ENCODE results near the gene SH3RF2.
A peak's percentile ranks its signal among the peaks of the same experiment; 100 is the strongest.
"Not testable (repeated sequence)": the region's sequence is repeated elsewhere in the genome, so short reads cannot be mapped to it uniquely, and the experiment has no call there.

Gene SH3RF2, protein sequence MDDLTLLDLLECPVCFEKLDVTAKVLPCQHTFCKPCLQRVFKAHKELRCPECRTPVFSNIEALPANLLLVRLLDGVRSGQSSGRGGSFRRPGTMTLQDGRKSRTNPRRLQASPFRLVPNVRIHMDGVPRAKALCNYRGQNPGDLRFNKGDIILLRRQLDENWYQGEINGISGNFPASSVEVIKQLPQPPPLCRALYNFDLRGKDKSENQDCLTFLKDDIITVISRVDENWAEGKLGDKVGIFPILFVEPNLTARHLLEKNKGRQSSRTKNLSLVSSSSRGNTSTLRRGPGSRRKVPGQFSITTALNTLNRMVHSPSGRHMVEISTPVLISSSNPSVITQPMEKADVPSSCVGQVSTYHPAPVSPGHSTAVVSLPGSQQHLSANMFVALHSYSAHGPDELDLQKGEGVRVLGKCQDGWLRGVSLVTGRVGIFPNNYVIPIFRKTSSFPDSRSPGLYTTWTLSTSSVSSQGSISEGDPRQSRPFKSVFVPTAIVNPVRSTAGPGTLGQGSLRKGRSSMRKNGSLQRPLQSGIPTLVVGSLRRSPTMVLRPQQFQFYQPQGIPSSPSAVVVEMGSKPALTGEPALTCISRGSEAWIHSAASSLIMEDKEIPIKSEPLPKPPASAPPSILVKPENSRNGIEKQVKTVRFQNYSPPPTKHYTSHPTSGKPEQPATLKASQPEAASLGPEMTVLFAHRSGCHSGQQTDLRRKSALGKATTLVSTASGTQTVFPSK

DNA sequence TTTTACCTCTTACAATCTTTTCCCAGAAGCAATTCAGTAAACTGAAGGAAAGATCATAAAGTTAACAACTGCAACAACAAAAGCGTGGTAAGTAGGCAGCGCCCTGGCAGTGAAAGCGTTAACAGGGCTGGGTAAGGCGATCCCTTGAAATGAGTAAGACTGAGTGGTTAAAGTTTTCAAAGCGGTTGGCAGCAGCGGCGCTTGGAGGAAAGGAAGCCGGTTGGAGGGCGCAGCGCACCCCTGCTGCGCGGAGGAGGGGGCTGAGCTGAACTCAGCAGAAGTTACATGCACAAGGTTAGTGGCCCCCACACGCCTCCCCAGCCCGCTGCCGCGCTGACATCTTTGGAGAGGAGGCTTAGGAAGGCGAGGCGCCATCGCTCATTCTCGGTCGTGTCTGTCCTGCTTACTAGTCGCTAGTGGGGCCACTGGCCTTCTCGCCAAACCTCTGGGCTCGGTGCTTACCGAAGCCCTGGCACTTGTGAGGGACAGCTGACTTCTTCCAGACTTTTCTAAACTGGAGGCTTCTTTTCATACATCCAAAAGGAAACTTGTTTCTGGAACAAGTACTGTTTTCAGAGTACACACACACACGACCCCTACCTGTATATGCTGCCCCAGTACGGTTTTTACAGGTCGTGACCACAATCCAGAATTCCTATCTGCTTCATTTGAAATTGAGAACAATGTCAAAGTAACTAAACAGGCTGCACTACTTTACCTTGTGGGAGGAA, at the start of gene SH3RF2:
TSS of gene SH3RF2 (plus strand) at position 178 of the 731 bp plus-strand sequence. CDS start 1,351 bp downstream, outside the sequence.
- peak within 1 kb of the TSS; percentile 61 for H3K4me3 ChIP-seq (ENCODE audit: low read depth, low read length)
- H3K36me3 ChIP-seq (ENCODE audit: control insufficient read depth, insufficient read depth, low read length), result no peaks in the 10 kb centered on the region
- H3K4me1 ChIP-seq (ENCODE audit: control insufficient read depth, insufficient read depth, low read length), result peaks cover 36% of the 10 kb centered on the region
- H3K9ac ChIP-seq (ENCODE audit: low read depth, low read length), result peak within 1 kb of the TSS; percentile 37
- H3K9me3 ChIP-seq (ENCODE audit: control insufficient read depth, insufficient read depth, low read length), result no peaks in the 10 kb centered on the region
- peak within 1 kb of the TSS; percentile 88 for H3K27ac ChIP-seq (ENCODE audit: low read depth, low read length)
- peaks cover 11% of the 10 kb centered on the region; the same call in 1 of the 2 replicates for H3K27me3 ChIP-seq (ENCODE audit: control insufficient read depth, insufficient read depth, low read length)

DNA sequence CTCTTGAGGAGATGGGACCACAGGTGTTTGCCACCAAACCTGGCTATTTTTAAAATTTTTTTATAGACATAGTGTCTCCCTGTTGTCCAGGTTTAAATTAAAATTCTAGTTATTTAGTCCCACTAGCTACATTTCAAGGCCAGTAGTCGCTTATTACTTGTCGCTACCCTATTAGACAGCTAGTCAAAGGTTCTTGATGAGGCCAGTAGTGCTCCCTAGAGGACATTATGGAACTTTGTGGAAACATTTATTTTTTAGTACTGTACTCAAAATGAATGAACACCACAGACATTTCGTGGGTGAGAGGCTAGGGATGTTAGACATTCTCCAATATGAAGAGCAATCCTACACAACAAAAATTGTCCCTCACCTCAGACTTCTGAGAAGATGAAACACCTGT, 49.2 kb upstream of the SH3RF2 start:
- H3K36me3 ChIP-seq (ENCODE audit: control insufficient read depth, insufficient read depth, low read length), result no peaks in the 10 kb centered on the region
- no peak overlapping the region for H3K4me3 ChIP-seq (ENCODE audit: low read depth, low read length)
- peaks cover 8% of the 10 kb centered on the region for H3K9me3 ChIP-seq (ENCODE audit: control insufficient read depth, insufficient read depth, low read length)
- no peak overlapping the region for H3K27ac ChIP-seq (ENCODE audit: low read depth, low read length)
- H3K4me1 ChIP-seq (ENCODE audit: control insufficient read depth, insufficient read depth, low read length), result no peaks in the 10 kb centered on the region
- no peaks in the 10 kb centered on the region for H3K27me3 ChIP-seq (ENCODE audit: control insufficient read depth, insufficient read depth, low read length)
- H3K9ac ChIP-seq (ENCODE audit: low read depth, low read length), result no peak overlapping the region

DNA sequence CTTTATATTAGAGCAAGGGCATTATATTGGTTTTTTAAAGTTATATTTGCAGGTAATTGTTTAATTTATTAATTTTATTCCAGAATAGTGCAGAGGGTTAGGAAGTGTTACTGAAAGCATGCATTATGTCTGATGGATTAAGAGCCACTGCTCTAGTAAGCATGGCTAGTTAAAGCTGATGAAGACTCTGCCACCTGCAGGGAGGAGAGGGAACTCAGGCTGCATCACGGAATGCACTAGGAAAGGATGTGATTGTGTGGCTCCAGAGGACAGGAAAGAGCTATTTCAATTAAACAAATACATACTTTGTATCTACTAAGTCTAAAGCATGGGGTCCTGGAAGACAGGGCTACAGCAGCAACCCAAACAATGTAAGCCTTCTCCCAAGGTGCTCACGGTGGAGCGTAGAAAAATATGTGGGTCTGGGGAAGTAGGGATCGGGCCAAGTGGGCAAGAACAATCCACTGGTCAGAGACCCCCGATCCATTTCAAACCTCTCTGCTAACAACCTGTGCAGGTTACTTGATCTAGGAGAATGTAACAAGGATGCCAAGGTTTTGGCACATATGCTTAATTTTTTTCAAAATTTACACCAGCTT, 48.3 kb upstream of the SH3RF2 start:
- Histone ChIP-seq H3K27ac (ENCODE audit: low read depth, low read length) (no peak overlapping the region), H3K4me1 (ENCODE audit: control insufficient read depth, insufficient read depth, low read length) (no peaks in the 10 kb centered on the region), H3K4me3 (ENCODE audit: low read depth, low read length) (no peak overlapping the region), H3K9ac (ENCODE audit: low read depth, low read length) (no peak overlapping the region), H3K36me3 (ENCODE audit: control insufficient read depth, insufficient read depth, low read length) (no peaks in the 10 kb centered on the region), H3K27me3 (ENCODE audit: control insufficient read depth, insufficient read depth, low read length) (no peaks in the 10 kb centered on the region), H3K9me3 (ENCODE audit: control insufficient read depth, insufficient read depth, low read length) (peaks cover 8% of the 10 kb centered on the region)

DNA sequence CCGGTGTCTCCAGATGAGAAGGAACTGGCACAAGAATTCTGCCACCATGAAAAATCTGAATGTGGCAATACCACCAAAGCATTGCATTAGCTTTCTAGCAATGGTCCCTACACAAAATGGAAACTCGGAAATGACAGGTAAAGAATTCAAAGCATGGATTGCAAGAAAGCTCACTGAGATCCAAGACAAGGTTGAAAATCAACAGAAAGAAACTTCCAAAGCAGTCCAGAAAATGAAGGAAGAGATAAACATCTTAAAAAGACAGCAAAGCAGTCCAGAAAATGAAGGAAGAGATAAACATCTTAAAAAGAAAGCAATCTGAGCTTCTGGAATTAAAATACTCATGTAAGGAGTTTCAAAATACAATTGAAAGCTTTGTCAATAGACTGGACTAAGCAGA, 46.8 kb upstream of the SH3RF2 start:
- H3K9ac ChIP-seq (ENCODE audit: low read depth, low read length), result no peak overlapping the region
- H3K9me3 ChIP-seq (ENCODE audit: control insufficient read depth, insufficient read depth, low read length), result peaks cover 8% of the 10 kb centered on the region
- H3K4me3 ChIP-seq (ENCODE audit: low read depth, low read length), result no peak overlapping the region
- H3K36me3 ChIP-seq (ENCODE audit: control insufficient read depth, insufficient read depth, low read length), result no peaks in the 10 kb centered on the region
- H3K27ac ChIP-seq (ENCODE audit: low read depth, low read length), result no peak overlapping the region
- no peaks in the 10 kb centered on the region for H3K27me3 ChIP-seq (ENCODE audit: control insufficient read depth, insufficient read depth, low read length)
- no peaks in the 10 kb centered on the region for H3K4me1 ChIP-seq (ENCODE audit: control insufficient read depth, insufficient read depth, low read length)

DNA sequence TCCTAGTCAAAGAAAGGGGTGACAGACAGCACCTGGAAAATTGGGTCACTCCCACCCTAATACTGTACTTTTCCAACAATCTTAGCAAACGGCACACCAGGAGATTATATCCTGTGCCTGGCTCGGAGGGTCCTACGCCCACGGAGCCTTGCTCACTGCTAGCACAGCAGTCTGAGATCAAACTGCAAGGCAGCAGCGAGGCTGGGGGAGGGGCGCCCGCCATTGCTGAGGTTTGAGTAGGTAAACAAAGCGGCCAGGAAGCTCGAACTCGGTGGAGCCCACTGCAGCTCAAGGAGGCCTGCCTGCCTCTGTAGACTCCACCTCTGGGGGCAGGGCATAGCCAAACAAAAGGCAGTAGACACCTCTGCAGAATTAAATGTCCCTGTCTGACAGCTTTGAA, 45.0 kb upstream of the SH3RF2 start:
- H3K27ac ChIP-seq (ENCODE audit: low read depth, low read length); H3K36me3 ChIP-seq (ENCODE audit: control insufficient read depth, insufficient read depth, low read length); H3K4me1 ChIP-seq (ENCODE audit: control insufficient read depth, insufficient read depth, low read length); H3K27me3 ChIP-seq (ENCODE audit: control insufficient read depth, insufficient read depth, low read length); H3K9me3 ChIP-seq (ENCODE audit: control insufficient read depth, insufficient read depth, low read length); H3K9ac ChIP-seq (ENCODE audit: low read depth, low read length); H3K4me3 ChIP-seq (ENCODE audit: low read depth, low read length): not testable (repeated sequence)

DNA sequence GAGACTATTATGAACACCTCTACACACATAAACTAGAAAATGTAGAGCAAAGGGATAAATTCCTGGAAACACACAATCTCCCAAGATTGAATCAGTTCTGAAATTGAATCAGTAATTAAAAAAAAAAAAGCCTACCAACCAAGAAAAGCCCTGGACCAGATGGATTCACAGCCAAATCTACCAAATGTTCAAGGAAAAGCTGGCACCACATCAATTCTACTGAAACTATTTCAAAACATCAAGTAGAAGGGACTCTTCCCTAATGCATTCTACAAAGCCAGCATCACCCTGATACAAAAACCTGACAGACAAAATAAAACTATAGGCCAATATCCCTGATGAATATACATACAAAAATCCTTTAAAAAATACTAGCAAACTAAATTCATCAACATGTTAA, 38.2 kb upstream of the SH3RF2 start:
- Histone ChIP-seq H3K9me3 (ENCODE audit: control insufficient read depth, insufficient read depth, low read length) (no peaks in the 10 kb centered on the region), H3K27ac (ENCODE audit: low read depth, low read length) (no peak overlapping the region), H3K27me3 (ENCODE audit: control insufficient read depth, insufficient read depth, low read length) (no peaks in the 10 kb centered on the region), H3K9ac (ENCODE audit: low read depth, low read length) (no peak overlapping the region), H3K4me1 (ENCODE audit: control insufficient read depth, insufficient read depth, low read length) (no peaks in the 10 kb centered on the region), H3K36me3 (ENCODE audit: control insufficient read depth, insufficient read depth, low read length) (no peaks in the 10 kb centered on the region), H3K4me3 (ENCODE audit: low read depth, low read length) (no peak overlapping the region)

DNA sequence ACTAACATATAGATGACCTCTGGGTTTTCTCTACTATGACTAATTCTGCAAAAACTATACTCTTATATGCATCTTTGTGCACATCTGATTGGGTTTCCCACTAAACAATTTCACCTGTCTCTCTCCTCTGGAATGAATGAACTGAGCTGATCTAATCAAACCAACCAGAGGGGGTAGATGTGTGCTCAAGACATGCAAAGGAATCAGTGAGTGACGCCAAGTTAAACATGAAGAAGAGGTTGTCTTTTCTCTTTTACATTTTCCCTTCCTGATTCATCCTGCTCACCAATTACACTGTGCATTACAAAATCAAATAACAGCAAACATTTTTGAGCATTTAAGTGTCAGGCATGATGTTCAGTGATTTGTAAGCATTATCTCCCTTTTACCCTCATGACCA, 34.0 kb upstream of the SH3RF2 start:
- no peak overlapping the region for H3K4me3 ChIP-seq (ENCODE audit: low read depth, low read length)

DNA sequence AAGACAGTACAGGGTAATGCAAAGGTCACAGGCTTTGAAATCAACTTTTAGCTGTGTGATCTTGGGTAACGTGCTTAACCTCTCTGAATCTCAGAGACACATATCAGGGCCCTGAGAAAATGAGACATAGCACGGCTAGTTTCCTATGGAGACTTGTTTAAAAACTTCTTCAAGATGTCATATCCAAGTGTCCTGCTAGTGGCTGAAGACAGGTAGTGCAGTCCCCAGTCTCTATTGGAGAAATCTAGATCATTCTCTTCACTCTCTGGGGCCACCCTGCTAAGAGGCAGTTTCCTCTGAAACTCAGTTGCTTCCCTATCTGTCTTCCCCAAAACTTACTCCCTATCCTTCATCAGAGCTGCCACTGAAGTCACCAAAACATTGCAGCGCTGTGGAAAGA, 33.3 kb upstream of the SH3RF2 start:
- Histone ChIP-seq H3K4me1 (ENCODE audit: control insufficient read depth, insufficient read depth, low read length) (no peaks in the 10 kb centered on the region), H3K9me3 (ENCODE audit: control insufficient read depth, insufficient read depth, low read length) (no peaks in the 10 kb centered on the region), H3K4me3 (ENCODE audit: low read depth, low read length) (no peak overlapping the region), H3K9ac (ENCODE audit: low read depth, low read length) (no peak overlapping the region), H3K36me3 (ENCODE audit: control insufficient read depth, insufficient read depth, low read length) (no peaks in the 10 kb centered on the region), H3K27me3 (ENCODE audit: control insufficient read depth, insufficient read depth, low read length) (no peaks in the 10 kb centered on the region), H3K27ac (ENCODE audit: low read depth, low read length) (no peak overlapping the region)

More for the DNA sequence above, 34.0 kb upstream of the SH3RF2 start:
- no peaks in the 10 kb centered on the region for H3K4me1 ChIP-seq (ENCODE audit: control insufficient read depth, insufficient read depth, low read length)
- H3K27me3 ChIP-seq (ENCODE audit: control insufficient read depth, insufficient read depth, low read length), result no peaks in the 10 kb centered on the region
- H3K9me3 ChIP-seq (ENCODE audit: control insufficient read depth, insufficient read depth, low read length), result no peaks in the 10 kb centered on the region
- H3K36me3 ChIP-seq (ENCODE audit: control insufficient read depth, insufficient read depth, low read length), result no peaks in the 10 kb centered on the region
- H3K9ac ChIP-seq (ENCODE audit: low read depth, low read length), result no peak overlapping the region
- no peak overlapping the region for H3K27ac ChIP-seq (ENCODE audit: low read depth, low read length)

DNA sequence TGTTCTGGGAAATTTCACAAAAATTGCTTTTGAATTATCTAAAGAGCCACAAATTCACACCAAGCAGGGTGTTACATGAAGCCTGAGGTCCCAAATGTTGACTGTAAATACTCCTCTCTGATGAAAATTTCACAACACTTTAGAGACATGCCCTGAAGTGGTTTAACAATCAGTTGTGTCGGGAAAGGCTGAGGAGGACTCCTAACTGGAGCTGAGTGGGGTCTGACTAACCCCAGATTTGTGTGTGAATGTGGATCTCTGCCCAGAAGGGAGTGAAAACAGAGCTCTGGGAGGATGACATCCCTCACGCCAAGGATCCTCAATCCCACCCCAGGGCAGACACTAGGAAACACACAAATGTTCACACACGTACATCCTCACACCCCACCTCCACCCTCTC, 32.5 kb upstream of the SH3RF2 start:
- no peaks in the 10 kb centered on the region for H3K27me3 ChIP-seq (ENCODE audit: control insufficient read depth, insufficient read depth, low read length)
- no peaks in the 10 kb centered on the region for H3K9me3 ChIP-seq (ENCODE audit: control insufficient read depth, insufficient read depth, low read length)
- no peak overlapping the region for H3K27ac ChIP-seq (ENCODE audit: low read depth, low read length)
- no peak overlapping the region for H3K9ac ChIP-seq (ENCODE audit: low read depth, low read length)
- H3K36me3 ChIP-seq (ENCODE audit: control insufficient read depth, insufficient read depth, low read length), result no peaks in the 10 kb centered on the region
- 0 out of 2 replicates have a peak, but pooled peaks cover 4% of the 10 kb centered on the region for H3K4me1 ChIP-seq (ENCODE audit: control insufficient read depth, insufficient read depth, low read length)
- no peak overlapping the region for H3K4me3 ChIP-seq (ENCODE audit: low read depth, low read length)

DNA sequence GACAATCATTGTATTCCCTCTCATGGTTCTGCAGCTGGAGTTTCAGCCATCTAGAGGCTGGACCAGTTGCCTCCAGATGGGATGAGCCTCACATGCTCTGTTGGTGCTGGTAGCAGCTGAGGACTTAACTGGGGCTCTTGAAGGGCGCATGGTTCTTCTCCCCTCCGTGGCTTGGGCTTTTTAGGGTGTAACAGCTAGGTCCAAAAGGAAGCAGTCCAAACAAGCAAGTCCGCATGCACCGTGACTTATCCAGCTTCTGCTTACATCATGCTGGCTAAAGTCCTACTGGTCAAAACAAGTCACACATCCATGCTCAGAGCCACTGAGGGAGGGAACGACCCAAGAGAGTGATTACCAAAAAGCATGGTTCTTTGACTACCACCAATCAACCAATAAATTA, 31.6 kb upstream of the SH3RF2 start:
- H3K36me3 ChIP-seq (ENCODE audit: control insufficient read depth, insufficient read depth, low read length), result no peaks in the 10 kb centered on the region
- no peak overlapping the region for H3K9ac ChIP-seq (ENCODE audit: low read depth, low read length)
- 0 out of 2 replicates have a peak, but pooled peaks cover 4% of the 10 kb centered on the region for H3K4me1 ChIP-seq (ENCODE audit: control insufficient read depth, insufficient read depth, low read length)
- no peaks in the 10 kb centered on the region for H3K27me3 ChIP-seq (ENCODE audit: control insufficient read depth, insufficient read depth, low read length)
- H3K4me3 ChIP-seq (ENCODE audit: low read depth, low read length), result no peak overlapping the region
- no peak overlapping the region for H3K27ac ChIP-seq (ENCODE audit: low read depth, low read length)
- H3K9me3 ChIP-seq (ENCODE audit: control insufficient read depth, insufficient read depth, low read length), result no peaks in the 10 kb centered on the region

All from HUES48 (cell line).